A673 (cell line): ENCODE data around the gene IMP4. TPM values are rescaled to one million over a fixed set of nuclear protein-coding genes. Genes with fewer than 3 reads are reported as not detected.

Source experiments
- BruUV-seq: library from RNA; stranded (reverse); fragments of 400-500 nt; replicated peaks from 2 replicates; lab custom pipeline; 2021; lab: Mats Ljungman, UMichigan
- CTCF ChIA-PET: fragments of 300-600 bp; sonication (Branson Sonifier 250); formaldehyde crosslinking; loops from one replicate; lab custom pipeline; 2022; ENCODE audit warnings: antibody characterized with exemption; lab: Charles Lee
- POLR2A ChIA-PET: fragments of 300-600 bp; sonication (Branson Sonifier 250); formaldehyde crosslinking; loops from one replicate; lab custom pipeline; 2022; ENCODE audit warnings: antibody characterized with exemption; ENCODE audit not compliant: low non-redundant PET; lab: Charles Lee
- DNase-seq: peaks from one replicate; pipeline ENCODE4 v3.0.0-alpha.2; 2015; ENCODE audit warnings: low spot score
- H3K27ac ChIP-seq: fragments of 200-600 bp; sonication (generic); 2 replicates; pipeline ENCODE4 v1.5.1; 2016; ENCODE audit warnings: mixed run types, low read depth, mild to moderate bottlenecking, mixed read lengths, antibody characterized with exemption, low read length; ENCODE audit not compliant: poor library complexity, severe bottlenecking
- H3K27me3 ChIP-seq: fragments of 200-600 bp; sonication (generic); replicated peaks from 2 replicates; pipeline ENCODE4 v1.6.1; 2017; ENCODE audit warnings: mixed run types, low read depth, mild to moderate bottlenecking, mixed read lengths, antibody characterized with exemption, low read length; ENCODE audit not compliant: insufficient read depth, poor library complexity
- H3K36me3 ChIP-seq: fragments of 200-600 bp; sonication (generic); 2 replicates; pipeline ENCODE4 v1.6.1; 2016; ENCODE audit warnings: mixed run types, mild to moderate bottlenecking, mixed read lengths, antibody characterized with exemption, low read length; ENCODE audit not compliant: insufficient read depth, poor library complexity, severe bottlenecking
- H3K4me1 ChIP-seq: fragments of 200-600 bp; sonication (generic); 2 replicates; pipeline ENCODE4 v1.6.1; 2017; ENCODE audit warnings: mixed run types, mild to moderate bottlenecking, mixed read lengths, antibody characterized with exemption, low read length; ENCODE audit not compliant: insufficient read depth, poor library complexity, severe bottlenecking
- H3K4me3 ChIP-seq: fragments of 200-600 bp; sonication (generic); 2 replicates; pipeline ENCODE4 v1.5.1; 2016; ENCODE audit warnings: low read depth, mixed run types, mild to moderate bottlenecking, mixed read lengths, low read length; ENCODE audit not compliant: poor library complexity, severe bottlenecking
- H3K9me3 ChIP-seq: fragments of 200-600 bp; sonication (generic); 2 replicates; pipeline ENCODE4 v1.6.1; 2016; ENCODE audit warnings: mixed run types, low read depth, mild to moderate bottlenecking, mixed read lengths, antibody characterized with exemption, low read length; ENCODE audit not compliant: poor library complexity, severe bottlenecking
- EZH2 ChIP-seq: fragments of 200-600 bp; sonication (generic); IDR thresholded peaks from 2 replicates; pipeline ENCODE4 v1.6.1; 2017; ENCODE audit warnings: borderline replicate concordance, low read depth, mild to moderate bottlenecking, mixed read lengths, antibody characterized with exemption, low read length; ENCODE audit not compliant: poor library complexity, severe bottlenecking
- intact Hi-C: fragments of 100-400 bp; cut with micrococcal nuclease; formaldehyde crosslinking; loops from one replicate; pipeline ENCODE4 v1.10.0; 2022; ENCODE audit not compliant: unreplicated experiment
- total RNA-seq: library from RNA; stranded (reverse); gene quantifications from 2 replicates; pipeline ENCODE4 v1.2.3, GENCODE V29; 2021
- TF ChIP-seq, protein P1 (sequence below): fragments of 300-800, 200-600 bp; sonication (generic); conservative IDR thresholded peaks from 2 replicates; pipeline ENCODE4 v1.5.1; 2017; ENCODE audit warnings: low read depth, mild to moderate bottlenecking, antibody characterized with exemption, low read length, moderate library complexity, mixed read lengths

The IMP4 gene
- total RNA-seq, 1 experiment from 2014 or later: 112 TPM

DNA sequence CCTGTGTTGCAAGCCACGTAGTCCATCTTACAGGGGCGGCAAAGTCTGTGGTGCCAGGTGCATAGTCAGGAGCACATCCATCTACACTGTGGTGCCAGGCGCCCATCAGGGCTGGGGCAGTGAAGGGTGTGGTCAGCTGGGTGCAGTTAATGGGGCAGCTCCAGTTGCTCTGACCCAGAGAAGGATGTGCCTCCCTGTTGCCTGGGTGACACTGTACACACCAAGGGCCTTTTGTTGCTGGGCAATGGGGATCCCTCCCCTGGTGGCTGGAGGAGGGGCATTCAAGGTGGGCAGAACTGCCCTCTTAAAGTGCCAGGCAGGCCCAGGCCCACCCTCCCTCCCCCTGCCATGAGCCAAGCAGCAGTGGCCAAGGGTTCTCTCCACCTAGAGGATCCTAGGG is 28.3 kb upstream of the IMP4 start:
- H3K36me3 ChIP-seq: no peaks in the 10 kb centered on the region
- no peak for DNase-seq
- intact Hi-C loops: no loop called here
- CTCF ChIA-PET: no interaction called here
- H3K4me1 ChIP-seq: no peaks in the 10 kb centered on the region
- TF ChIP-seq, protein P1, sequence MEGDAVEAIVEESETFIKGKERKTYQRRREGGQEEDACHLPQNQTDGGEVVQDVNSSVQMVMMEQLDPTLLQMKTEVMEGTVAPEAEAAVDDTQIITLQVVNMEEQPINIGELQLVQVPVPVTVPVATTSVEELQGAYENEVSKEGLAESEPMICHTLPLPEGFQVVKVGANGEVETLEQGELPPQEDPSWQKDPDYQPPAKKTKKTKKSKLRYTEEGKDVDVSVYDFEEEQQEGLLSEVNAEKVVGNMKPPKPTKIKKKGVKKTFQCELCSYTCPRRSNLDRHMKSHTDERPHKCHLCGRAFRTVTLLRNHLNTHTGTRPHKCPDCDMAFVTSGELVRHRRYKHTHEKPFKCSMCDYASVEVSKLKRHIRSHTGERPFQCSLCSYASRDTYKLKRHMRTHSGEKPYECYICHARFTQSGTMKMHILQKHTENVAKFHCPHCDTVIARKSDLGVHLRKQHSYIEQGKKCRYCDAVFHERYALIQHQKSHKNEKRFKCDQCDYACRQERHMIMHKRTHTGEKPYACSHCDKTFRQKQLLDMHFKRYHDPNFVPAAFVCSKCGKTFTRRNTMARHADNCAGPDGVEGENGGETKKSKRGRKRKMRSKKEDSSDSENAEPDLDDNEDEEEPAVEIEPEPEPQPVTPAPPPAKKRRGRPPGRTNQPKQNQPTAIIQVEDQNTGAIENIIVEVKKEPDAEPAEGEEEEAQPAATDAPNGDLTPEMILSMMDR: no peak
- no peak for TF ChIP-seq EZH2
- H3K4me3 ChIP-seq: no peak overlapping the region
- peaks cover 5% of the 10 kb centered on the region for H3K27me3 ChIP-seq
- no TSS peak for BruUV-seq
- H3K27ac ChIP-seq: no peak overlapping the region
- POLR2A ChIA-PET: no interaction called here
- H3K9me3 ChIP-seq: no peaks in the 10 kb centered on the region

DNA sequence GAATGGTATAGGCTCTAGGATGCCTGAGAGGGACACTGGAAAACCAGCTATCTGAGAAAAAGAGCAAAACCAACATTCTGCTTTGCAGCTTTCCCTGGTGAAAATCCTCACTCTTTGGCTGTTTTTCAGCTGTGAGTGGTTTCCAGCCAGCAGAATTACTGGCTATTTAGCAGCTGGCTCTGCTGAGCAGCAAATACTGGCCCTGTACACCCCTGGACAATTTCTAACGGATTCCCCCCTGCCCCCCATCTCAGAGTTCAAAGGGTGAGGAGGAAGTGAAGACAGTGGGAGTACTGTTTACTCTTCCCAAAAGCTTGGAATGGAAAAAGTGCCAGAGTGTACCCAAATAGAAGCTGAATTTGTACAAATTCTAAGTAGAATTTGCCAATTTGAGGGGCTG is 26.1 kb upstream of the IMP4 start:
- peaks cover 5% of the 10 kb centered on the region for H3K27me3 ChIP-seq
- H3K27ac ChIP-seq: no peak overlapping the region
- H3K36me3 ChIP-seq: no peaks in the 10 kb centered on the region
- DNase-seq: no peak
- ChIA-PET CTCF (no interaction called here), POLR2A (no interaction called here)
- no peaks in the 10 kb centered on the region for H3K9me3 ChIP-seq
- no peak for TF ChIP-seq EZH2
- TF ChIP-seq, protein P1: no peak
- intact Hi-C loops: no loop called here
- H3K4me3 ChIP-seq: no peak overlapping the region
- BruUV-seq: no TSS peak
- no peaks in the 10 kb centered on the region for H3K4me1 ChIP-seq

DNA sequence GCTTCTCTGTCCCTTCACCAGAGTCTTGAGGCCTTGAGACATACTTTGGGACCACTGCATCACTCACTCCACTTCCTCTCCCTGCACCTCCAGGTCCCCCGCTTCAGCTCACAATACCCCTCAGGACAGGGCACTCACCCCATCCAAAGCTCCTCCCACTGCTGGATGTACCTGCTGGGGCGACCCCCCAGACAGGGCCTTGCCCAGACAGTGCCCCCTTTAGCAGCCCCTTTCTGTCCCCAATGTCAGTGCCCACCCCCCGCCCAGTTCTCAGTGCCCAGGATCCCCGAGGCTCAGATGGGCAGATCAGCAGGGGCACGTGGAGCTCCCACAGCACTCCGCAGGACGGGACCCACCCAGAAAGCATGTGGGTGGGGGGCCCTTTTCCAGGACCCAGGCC is 23.8 kb upstream of the IMP4 start:
- POLR2A ChIA-PET: no interaction called here
- no TSS peak for BruUV-seq

More for the DNA sequence above, 23.8 kb upstream of the IMP4 start:
- Histone ChIP-seq H3K36me3 (no peaks in the 10 kb centered on the region), H3K9me3 (no peaks in the 10 kb centered on the region), H3K27me3 (peaks cover 18% of the 10 kb centered on the region), H3K27ac (no peak overlapping the region), H3K4me1 (no peaks in the 10 kb centered on the region), H3K4me3 (no peak overlapping the region)
- DNase-seq: no peak
- CTCF ChIA-PET: no interaction called here
- TF ChIP-seq, protein P1: no peak
- TF ChIP-seq EZH2: no peak
- intact Hi-C loops: no loop called here
